AG04449 (cell line): ENCODE measurements around the gene PSMC3.

Experiments
- CTCF ChIA-PET: fragments of 350-600 bp; formaldehyde crosslinking; extraction: SDS; loops from one replicate; lab custom pipeline; 2021; ENCODE audit warnings: antibody characterized with exemption; lab: Yijun Ruan, JAX
- POLR2A ChIA-PET: fragments of 400-600, 350-600 bp; formaldehyde crosslinking; extraction: SDS; loops from one replicate; lab custom pipeline; 2020; ENCODE audit warnings: antibody characterized with exemption, inconsistent platforms; lab: Yijun Ruan, JAX
- DNase-seq: peaks from one replicate; pipeline ENCODE4 v3.0.0-alpha.2; 2010; ENCODE audit warnings: low read depth, low spot score
- H3K4me3 ChIP-seq: 2 replicates; pipeline ENCODE4 v1.5.1; 2011; ENCODE audit warnings: low read depth, mild to moderate bottlenecking, control low read depth, low read length
- CTCF ChIP-seq: IDR thresholded peaks from one replicate; pipeline ENCODE4 v1.5.1; 2011; ENCODE audit warnings: mild to moderate bottlenecking, moderate library complexity, low read length, control low read depth, inconsistent platforms; ENCODE audit not compliant: insufficient read depth; ENCODE audit errors: missing control alignments

The PSMC3 gene

GRCh38 chr11:47418454-47419259, 7.6 kb downstream of the PSMC3 start:
- POLR2A ChIA-PET, result interaction anchor here (0.8 to 4.2 kb wide), 3 partner anchors 7 to 18 kb away, joined by 4 to 38 read pairs (median 9); partner anchors contain the start of genes PSMC3 and SLC39A13
- CTCF ChIA-PET, result no interaction called here
- no peak for TF ChIP-seq CTCF
- H3K4me3 ChIP-seq, result no peak overlapping the region
- no peak for DNase-seq

GRCh38 chr11:47417712-47418111, 8.5 kb downstream of the PSMC3 start:
- ChIA-PET POLR2A (interaction anchor here (2.2 to 4.2 kb wide), 2 partner anchors 8 to 9 kb away, joined by 9 to 38 read pairs; partner anchors contain the start of genes PSMC3 and SLC39A13), CTCF (interaction anchor here (0.7 kb wide), 1 partner anchor 10 kb away, joined by 3 read pairs; no protein-coding TSS in a partner anchor)
- no peak for DNase-seq
- no peak overlapping the region for H3K4me3 ChIP-seq
- TF ChIP-seq CTCF, result no peak

DNA sequence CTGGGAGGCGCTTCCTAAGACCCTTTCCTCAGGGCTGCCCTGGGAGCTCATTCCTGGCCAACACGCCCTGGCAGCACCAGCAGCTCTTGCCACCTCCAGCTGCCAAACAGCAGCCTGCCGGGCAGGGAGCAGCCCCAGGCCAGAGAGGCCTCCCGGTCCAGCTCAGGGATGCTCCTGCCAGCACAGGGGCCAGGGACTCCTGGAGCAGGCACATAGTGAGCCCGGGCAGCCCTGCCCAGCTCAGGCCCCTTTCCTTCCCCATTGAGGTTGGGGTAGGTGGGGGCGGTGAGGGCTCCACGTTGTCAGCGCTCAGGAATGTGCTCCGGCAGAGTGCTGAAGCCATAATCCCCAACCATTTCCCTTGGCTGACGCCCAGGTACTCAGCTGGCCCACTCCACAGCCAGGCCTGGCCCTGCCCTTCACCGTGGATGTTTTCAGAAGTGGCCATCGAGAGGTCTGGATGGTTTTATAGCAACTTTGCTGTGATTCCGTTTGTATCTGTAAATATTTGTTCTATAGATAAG, 10.2 kb downstream of the PSMC3 start:
- ChIA-PET POLR2A (interaction anchor here (1.1 to 4.2 kb wide), 3 partner anchors 10 to 201 kb away, joined by 4 to 38 read pairs (median 5); partner anchors contain the start of genes ACP2 and PSMC3), CTCF (interaction anchor here (1.3 to 3.1 kb wide), 2 partner anchors 16 to 42 kb away, joined by 4 to 13 read pairs; no protein-coding TSS in a partner anchor)
- H3K4me3 ChIP-seq, result no peak overlapping the region; the same call in 1 of the 2 replicates
- no peak for DNase-seq
- no peak for TF ChIP-seq CTCF

DNA sequence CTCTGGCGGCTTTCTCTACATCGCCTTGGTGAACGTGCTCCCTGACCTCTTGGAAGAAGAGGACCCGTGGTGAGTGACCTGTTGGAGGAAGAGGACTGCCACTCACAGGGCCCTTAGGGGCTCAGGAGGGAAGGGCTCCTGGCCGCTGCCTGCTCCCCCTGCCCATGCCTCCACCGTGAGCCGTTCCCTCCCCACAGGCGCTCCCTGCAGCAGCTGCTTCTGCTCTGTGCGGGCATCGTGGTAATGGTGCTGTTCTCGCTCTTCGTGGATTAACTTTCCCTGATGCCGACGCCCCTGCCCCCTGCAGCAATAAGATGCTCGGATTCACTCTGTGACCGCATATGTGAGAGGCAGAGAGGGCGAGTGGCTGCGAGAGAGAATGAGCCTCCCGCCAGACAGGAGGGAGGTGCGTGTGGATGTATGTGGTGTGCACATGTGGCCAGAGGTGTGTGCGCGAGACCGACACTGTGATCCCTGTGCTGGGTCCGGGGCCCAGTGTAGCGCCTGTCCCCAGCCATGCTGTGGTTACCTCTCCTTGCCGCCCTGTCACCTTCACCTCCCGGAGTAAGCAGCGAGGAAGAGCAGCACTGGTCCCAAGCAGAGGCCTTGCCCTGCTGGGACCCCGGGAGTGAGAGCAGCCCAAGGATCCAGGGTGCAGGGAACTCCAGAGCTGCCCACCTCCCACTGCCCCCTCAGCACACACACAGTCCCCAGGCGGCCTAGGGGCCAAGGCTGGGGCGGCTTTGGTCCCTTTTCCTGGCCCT, 11.0 kb downstream of the PSMC3 start:
- no peak for DNase-seq
- CTCF ChIA-PET, result interaction anchor here (1.3 to 3.1 kb wide), 2 partner anchors 17 to 42 kb away, joined by 4 to 13 read pairs; no protein-coding TSS in a partner anchor
- POLR2A ChIA-PET, result interaction anchor here (1.1 to 4.2 kb wide), 4 partner anchors 11 to 202 kb away, joined by 4 to 38 read pairs (median 5); partner anchors contain the start of genes ACP2 and PSMC3
- no peak overlapping the region for H3K4me3 ChIP-seq
- no peak for TF ChIP-seq CTCF

DNA sequence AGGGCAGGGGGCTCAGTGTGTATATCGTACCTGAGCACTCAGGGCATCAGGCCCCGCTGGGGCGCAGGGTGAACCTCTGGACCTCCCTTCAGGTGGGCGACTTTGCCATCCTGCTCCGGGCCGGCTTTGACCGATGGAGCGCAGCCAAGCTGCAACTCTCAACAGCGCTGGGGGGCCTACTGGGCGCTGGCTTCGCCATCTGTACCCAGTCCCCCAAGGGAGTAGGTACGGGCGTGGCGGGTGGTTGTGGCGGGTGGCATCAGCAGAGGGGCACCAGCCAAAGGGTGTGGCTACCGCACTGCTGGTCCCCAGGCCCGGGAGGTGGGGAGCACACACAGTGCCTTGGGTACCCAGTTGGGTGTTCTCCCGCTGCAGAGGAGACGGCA, 11.6 kb downstream of the PSMC3 start:
- no peak for DNase-seq
- POLR2A ChIA-PET, result interaction anchor here (1.5 to 1.6 kb wide), 2 partner anchors 10 to 12 kb away, joined by 5 read pairs; partner anchors contain the start of gene PSMC3
- no peak overlapping the region for H3K4me3 ChIP-seq
- CTCF ChIA-PET, result interaction anchor here (3.1 to 5.0 kb wide), 2 partner anchors 22 to 41 kb away, joined by 13 to 35 read pairs; no protein-coding TSS in a partner anchor
- no peak for TF ChIP-seq CTCF
